Measurements from ENCODE around the gene RPF1. TPM values are rescaled to one million over a fixed set of nuclear protein-coding genes. Genes with fewer than 3 reads are reported as not detected.
A peak's percentile ranks its signal among the peaks of the same experiment; 100 is the strongest.

Gene RPF1
- total and polyA plus RNA-seq, 10 of the 15 experiments (the other 5 are each of a cell fraction or from before 2014, with no cell fraction given) = 37.0 to 97.5 (median 56.2) TPM

GRCh38 chr1:84442256-84442655 is 36.8 kb upstream of the RPF1 start:
- Histone ChIP-seq H3K4me3 (no peak overlapping the region), H2AFZ (ENCODE audit: control insufficient read depth, low read depth, low read length) (no peak overlapping the region), H3K4me2 (ENCODE audit: control insufficient read depth, insufficient read depth) (no peak overlapping the region), H3K27me3 (replicated peaks in 1 of 2; ENCODE audit: control insufficient read depth in 2 of 2, insufficient read depth in 2 of 2, low read length in 1 of 2) (no peaks in the 10 kb centered on the region), H3K4me1 (ENCODE audit: control insufficient read depth, insufficient read depth, low read length) (peaks cover 5% of the 10 kb centered on the region; the same call in 1 of the 2 replicates), H3K79me2 (ENCODE audit: control insufficient read depth, insufficient read depth, low read length) (no peaks in the 10 kb centered on the region), H3K9ac (ENCODE audit: control insufficient read depth, insufficient read depth, low read length) (no peak overlapping the region), H3K36me3 (ENCODE audit: control insufficient read depth in 2 of 2, insufficient read depth in 2 of 2, low read length in 1 of 2) (no peaks in the 10 kb centered on the region), H4K20me1 (ENCODE audit: control insufficient read depth, insufficient read depth) (no peaks in the 10 kb centered on the region), H3K27ac (ENCODE audit: control insufficient read depth, insufficient read depth) (no peak overlapping the region), H3K9me3 (replicated peaks; ENCODE audit: control insufficient read depth, insufficient read depth, low read length) (no peaks in the 10 kb centered on the region)
- peak; percentile 99 for ATAC-seq
- FAIRE-seq = peak; percentile 52
- WGBS (ENCODE audit: insufficient coverage, insufficient replicate concordance, low lambda C conversion rate, missing lambda C conversion rate) = 2% methylated on average over 2 of the region's 2 CpGs
- ChIA-PET CTCF (interaction anchor here (0.7 to 4.0 kb wide), 25 partner anchors 10 to 510 kb away, joined by 3 to 34 read pairs (median 6); partner anchors contain the start of gene RPF1), RAD21 (ENCODE audit: unreplicated experiment) (interaction anchor here (0.7 to 3.1 kb wide), 23 partner anchors 9 to 334 kb away, joined by 3 to 25 read pairs (median 4); partner anchors contain the start of genes CTBS, GNG5 and SPATA1), SMC1A (ENCODE audit: uncharacterized antibody, unreplicated experiment) (interaction anchor here (0.6 to 3.2 kb wide), 29 partner anchors 9 to 317 kb away, joined by 3 to 23 read pairs (median 4); partner anchors contain the start of genes CTBS and RPF1), POLR2A (interaction anchor here (1.2 kb wide), 1 partner anchor 183 kb away, joined by 5 read pairs; no protein-coding TSS in a partner anchor)
- no TSS peak for BruUV-seq (replicated peaks)
- peak; percentile 73 for DNase-seq (ENCODE audit: low read depth, low spot score)
- intact Hi-C loops (cut with micrococcal nuclease; ENCODE audit: unreplicated experiment) (loop anchor here (1.0 to 2.0 kb wide), 5 partner anchors 37 to 495 kb away; partner anchors contain the start of gene RPF1), in situ Hi-C loops (cut with MboI) (loop anchor here (5.0 kb wide), 1 partner anchor 100 kb away; no protein-coding TSS in a partner anchor)
- TF ChIP-seq SMARCA5 (IDR thresholded peaks at IDR 0.05) (peak; percentile 64; the same call in 1 of the 2 replicates), BCL11A (IDR thresholded peaks at IDR 0.05; ENCODE audit: low read depth, low read length) (no peak), ATF7 (IDR thresholded peaks at IDR 0.05; ENCODE audit: low read depth) (peak; percentile 79), BACH1 (IDR thresholded peaks at IDR 0.05; ENCODE audit: borderline replicate concordance) (no peak), IKZF2 (IDR thresholded peaks at IDR 0.05) (0 out of 4 replicates have a peak, but pooled peaks of 1 of the 2 experiments have one; percentile 15), SREBF1 (IDR thresholded peaks at IDR 0.05; ENCODE audit: low read length) (no peak), ZNF24 (IDR thresholded peaks at IDR 0.05) (peak; percentile 55; the same call in 1 of the 2 replicates), RB1 (IDR thresholded peaks at IDR 0.05; ENCODE audit: borderline replicate concordance) (peak; percentile 58; the same call in 1 of the 2 replicates), RAD21 (IDR thresholded peaks at IDR 0.05; ENCODE audit: insufficient read depth, low read depth, low read length) (peak; percentile 88), CTCF (IDR thresholded peaks at IDR 0.05 in 2 of 3, conservative IDR thresholded peaks at IDR 0.05 in 1 of 3; ENCODE audit: control insufficient read depth in 2 of 3, extremely low read depth in 1 of 3, insufficient read depth in 1 of 3, low read depth in 3 of 3, low read length in 3 of 3) (peak; percentile 38 to 78 (median 43); a peak in 4 of 6 replicates), JUNB (IDR thresholded peaks at IDR 0.05) (peak; percentile 52), ATF2 (IDR thresholded peaks at IDR 0.05; ENCODE audit: low read length) (peak; percentile 60; the same call in 1 of the 2 replicates), ZNF592 (IDR thresholded peaks at IDR 0.05) (0 out of 2 replicates have a peak, but pooled peaks have one; percentile 43), MLLT1 (IDR thresholded peaks at IDR 0.05) (peak; percentile 58; the same call in 1 of the 2 replicates), SMC3 (IDR thresholded peaks at IDR 0.05; ENCODE audit: borderline replicate concordance, low read length) (peak; percentile 99)

Measured in GM12878 (cell line).